NOMO-1 treated with dmso at 0.1 percent for 144 hours (cell line): ENCODE measurements around the gene RNF157.

ENCODE experiments used
- DNase-seq: peaks from one replicate; lab custom pipeline; 2025; ENCODE audit not compliant: unreplicated experiment; lab: John Stamatoyannopoulos, UW

RNF157 gene

DNA sequence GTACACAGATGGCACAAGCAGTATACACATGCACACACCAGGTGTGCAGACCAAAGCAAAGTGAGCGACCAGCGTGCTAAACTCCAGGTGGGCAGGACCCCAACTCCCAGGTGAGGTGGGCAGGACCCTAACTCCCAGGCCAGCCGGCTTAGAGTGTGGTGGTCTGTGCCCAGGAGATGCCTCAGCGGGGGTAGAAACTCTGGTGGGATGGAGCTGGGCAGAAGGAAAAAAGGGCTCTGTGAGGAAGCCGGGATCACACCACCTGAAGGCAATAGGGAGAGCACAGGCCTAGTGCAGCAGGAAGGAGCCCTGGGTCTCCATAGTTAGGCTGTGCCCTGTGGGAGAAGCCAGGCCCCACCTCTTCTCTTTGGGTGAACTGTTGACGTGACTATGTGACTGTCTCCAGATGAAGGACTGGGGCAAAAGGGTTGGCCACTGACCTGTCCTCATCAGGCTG is 97.7 kb downstream of the RNF157 start:
- no peak for DNase-seq

DNA sequence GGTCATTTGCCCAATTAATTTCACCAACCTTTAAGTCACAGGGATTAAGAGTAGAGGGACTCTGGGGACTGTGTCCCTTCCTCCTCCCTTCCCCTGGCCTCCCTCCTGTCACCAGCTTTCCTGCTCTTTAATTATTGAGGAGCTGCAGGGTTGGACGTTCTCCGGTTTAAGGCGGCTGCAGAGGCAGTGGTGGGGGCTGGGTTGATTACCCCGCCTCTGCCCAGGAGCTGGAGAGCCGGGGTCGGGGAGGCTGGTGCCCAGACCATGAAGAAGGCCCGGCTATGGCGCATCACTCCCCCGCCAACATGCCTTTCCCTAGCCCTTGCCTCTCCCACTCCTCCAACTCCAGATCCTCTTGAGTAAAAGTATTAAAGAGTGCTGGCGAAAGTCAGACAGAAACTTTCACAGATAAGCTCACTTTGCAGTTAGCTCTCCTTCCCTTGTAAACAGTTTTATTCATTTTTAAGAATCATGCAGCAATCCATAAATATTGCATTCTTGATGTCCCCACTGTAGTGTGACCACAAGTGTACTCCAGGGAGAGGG is 98.2 kb downstream of the RNF157 start:
- no peak for DNase-seq

DNA sequence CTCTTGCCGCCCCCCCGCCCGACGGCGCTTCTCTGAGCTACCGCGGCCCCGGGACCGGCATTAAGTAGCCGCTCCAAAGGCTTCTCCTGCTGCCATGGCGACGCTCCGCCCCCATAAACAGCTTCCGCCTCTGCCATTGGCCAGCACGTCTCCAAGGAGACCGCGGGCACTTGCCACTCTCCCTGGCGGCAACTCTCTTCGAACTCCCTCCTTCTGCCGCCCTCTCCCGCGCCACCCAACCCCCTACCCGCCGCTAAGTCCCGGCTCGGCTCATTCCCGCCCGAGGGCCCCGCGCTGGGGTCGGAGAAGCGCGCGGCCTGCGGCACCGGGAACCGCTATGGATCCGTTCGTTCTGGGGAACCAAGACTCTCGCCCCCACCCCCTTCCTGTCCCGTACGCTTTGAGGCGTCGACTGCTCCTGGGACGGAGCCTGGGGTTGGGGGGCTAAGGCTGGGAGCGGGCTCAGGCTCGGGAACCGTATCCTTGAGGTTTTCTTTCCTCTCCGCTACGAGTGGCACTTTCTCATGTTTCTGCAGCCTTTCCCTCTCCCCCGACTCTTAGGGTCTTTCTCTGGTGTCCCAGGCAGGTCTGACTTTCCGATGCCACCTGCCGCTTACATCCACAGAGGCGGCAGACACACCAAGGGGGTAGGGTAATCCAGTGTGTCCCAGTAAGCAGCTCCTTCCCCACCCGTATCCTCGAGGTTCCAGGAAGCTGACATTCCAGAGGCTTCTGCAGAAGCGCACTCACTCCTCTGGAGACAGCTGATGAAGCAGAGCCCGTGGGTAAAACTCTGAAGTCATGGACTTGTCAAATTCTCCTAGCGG is 98.9 kb downstream of the RNF157 start, which contains the start of gene FOXJ1:
TSS of gene FOXJ1 (minus strand) at position 34 of the 827 bp plus-strand sequence. CDS start 850 bp downstream, outside the sequence.
- DNase-seq, result peak; percentile 81

DNA sequence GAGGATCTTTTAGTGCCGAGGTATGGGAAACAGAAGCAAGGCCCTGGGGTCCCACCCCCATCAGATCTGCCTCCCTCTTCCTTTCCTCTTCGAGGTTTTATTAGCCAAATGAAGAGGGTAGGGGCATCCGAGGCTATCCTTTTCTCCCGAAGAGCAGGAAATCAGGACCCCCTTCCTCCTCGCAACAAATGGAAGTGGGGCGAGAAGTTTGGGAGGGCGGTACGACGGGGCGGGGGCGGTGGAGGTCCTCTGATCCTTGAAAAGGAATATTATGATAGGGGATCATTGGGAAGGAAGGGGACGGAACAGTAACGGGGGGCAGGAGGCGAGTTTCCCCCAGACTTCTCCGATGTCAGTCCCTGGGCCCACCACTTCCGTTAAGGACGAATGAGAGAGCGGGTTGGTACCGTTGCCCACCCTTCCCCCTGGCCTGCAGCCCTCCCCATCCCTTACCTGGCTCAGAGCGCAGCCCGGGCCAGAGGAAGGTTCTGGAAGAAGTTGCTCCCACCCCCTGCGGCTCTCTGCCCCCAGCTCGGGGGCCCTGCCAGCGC is 99.6 kb downstream of the RNF157 start:
- no peak for DNase-seq

DNA sequence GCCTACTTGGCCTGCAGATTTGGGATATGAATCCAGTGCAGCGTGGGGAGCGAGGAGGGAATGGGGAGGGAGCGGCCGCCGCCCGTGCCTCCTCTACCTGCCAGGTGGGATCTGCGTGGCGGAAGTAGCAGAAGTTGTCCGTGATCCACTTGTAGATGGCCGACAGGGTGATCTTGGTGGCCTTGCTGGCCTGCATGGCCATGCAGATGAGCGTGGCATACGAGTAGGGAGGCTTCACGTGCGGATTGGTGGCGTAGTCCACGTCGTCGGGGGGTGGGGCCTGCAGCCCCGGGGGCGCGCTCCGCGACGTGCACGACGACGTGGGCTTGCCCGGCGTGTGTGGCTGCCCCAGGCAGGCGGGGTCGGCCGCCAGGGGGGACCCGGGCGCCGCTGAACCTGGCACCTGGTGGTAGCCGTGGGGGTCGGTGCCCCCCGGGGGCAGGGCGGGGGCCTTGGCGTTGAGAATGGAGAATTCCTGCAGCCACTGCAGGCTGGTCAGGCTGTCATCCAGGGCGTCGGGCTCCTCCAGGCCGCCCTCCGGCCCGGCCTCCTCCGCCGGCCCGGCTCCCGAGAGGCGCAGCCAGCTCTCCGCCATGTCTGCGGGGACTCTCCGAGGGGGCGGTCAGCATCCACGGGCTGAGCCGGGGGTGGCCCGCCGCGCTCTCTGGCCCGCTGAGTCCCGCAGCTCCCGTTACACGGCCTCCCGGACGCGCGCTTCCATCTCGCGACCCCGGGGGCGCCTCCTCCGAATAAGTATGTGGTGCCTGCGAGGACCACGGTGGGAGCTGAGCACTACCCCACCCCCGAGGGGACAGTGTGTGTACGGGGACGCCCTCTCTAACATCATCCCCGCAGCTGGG is 100.3 kb downstream of the RNF157 start:
- no peak for DNase-seq

DNA sequence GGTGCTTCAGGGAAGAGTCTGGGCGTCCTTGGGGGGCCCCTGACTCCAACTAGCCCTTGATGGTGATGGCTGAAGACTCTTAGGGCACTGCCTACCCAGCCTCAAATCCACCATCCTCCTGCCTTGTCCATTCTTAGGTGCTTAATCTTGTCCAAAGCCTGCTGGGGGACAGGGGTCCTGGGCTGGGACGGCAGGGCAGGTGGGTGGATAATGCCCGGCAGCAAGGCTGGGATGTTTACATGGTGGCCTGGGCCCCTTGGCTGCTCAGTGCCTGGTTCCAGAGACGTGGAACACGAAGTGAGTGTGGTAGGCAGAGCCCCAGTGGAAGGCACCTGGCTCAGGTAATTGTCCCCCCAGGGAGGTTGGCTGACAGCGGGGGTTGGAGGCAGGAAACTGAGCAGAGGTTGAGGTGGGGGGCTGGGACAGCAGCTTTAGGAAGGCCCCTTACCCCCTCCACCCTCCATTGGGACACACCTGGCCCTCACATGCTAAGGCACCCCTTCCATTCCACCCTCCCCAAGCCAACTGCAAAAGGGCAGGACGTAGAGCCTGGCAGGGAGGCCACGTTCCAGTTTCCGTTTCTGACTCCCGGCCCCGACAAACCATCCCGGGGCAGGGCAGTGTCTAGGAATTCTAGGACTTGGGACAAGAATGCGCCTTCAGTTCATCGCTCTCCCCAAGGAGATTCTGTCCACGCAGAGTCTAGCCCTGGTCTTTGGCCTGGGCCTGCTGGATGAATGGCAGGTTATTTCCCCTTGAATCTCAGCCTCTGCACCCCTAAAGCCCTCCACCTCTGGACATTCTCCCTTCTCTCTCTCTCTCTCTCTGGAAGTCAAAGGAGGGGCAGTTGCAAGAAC is 101.2 kb downstream of the RNF157 start:
- DNase-seq, result no peak

DNA sequence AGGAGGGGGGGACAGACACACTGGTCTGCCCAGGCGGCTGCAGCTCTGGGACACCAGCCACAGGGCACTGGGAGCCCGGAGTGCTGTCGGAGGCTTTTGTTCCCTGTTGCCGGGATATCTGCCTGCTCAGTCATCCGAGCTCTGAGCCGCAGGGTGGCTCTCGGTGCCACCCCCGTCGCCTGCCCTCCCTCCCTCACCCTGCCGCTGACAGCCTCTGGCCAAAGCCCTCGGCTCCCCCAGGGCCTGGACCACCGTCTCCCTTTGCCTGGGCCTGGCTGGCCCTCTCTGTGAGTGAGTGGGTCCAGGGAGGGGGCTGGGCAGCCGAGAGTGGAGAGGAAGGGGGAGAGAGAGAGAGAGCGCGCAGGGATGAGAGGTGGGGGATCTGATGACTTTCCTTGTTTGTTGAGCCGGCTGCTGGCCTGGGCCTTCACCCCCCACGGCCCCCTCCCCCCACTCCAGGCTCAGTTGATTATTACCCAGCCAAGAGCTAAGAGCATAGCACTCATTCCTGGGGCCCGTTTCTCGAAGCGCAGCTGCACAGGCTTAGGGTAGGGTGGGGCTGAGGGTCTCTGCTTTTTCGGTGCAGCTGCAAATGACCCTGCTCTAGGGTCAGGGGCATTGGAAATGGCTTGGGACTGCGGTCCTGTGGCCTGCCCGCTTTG is 101.9 kb downstream of the RNF157 start:
- DNase-seq, result no peak

DNA sequence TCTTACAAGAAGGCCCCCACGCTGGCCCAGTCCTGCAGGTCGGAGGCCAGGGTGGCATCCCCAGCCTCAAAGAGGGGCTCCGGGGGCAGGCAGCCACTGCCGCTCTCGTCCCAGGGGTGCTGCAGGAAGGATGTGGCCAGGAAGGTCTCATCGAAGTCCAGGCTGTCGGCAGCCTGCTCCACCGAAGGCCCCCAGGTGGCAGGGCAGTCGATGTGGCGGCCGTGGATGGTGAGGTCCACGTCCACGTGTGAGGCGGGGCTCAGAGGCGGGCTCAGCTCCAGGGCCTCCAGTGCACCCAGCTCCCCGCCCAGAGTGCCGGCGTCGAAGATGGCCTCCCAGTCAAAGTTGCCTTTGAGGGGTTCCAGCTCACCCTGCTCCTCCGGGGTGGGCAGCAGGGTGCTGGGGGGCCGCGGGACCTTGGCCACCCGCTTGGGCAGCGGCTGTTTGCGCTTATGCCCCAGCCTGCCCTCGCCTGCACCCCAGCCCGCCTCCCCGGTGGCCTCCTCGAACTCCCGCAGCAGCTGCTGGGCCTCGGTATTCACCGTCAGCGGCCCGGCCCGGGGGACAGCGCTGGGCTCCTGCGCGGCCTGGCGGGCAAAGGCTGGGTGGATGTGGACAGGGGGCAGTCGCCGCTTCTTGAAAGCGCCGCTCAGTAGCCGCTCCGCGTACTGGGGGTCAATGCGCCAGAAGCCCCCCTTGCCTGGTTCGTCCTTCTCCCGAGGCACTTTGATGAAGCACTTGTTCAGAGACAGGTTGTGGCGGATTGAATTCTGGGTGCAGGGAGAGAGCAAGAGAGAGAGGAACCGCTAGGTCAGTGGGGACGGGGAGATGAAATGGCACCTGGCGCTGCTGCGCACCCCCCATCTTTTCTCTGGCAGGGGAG is 102.7 kb downstream of the RNF157 start:
- no peak for DNase-seq

DNA sequence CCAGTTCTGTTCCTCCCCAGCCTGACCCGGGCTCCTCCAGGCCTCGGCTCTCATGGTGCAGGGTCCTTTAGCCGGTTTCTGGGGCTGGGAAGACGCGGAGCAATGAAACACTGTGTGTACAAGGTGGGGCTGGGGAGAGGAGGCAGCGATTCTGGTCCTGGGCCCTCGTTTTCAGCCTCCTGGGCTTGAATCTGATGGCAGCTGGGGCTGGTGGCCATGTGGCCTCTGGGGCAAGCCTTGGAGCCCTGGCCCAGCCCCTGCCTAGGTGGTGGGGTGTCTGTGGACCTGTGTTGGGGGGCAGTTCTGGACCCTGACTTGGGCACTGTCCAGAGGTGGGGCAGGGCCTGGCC is 103.3 kb downstream of the RNF157 start:
- DNase-seq, result no peak

DNA sequence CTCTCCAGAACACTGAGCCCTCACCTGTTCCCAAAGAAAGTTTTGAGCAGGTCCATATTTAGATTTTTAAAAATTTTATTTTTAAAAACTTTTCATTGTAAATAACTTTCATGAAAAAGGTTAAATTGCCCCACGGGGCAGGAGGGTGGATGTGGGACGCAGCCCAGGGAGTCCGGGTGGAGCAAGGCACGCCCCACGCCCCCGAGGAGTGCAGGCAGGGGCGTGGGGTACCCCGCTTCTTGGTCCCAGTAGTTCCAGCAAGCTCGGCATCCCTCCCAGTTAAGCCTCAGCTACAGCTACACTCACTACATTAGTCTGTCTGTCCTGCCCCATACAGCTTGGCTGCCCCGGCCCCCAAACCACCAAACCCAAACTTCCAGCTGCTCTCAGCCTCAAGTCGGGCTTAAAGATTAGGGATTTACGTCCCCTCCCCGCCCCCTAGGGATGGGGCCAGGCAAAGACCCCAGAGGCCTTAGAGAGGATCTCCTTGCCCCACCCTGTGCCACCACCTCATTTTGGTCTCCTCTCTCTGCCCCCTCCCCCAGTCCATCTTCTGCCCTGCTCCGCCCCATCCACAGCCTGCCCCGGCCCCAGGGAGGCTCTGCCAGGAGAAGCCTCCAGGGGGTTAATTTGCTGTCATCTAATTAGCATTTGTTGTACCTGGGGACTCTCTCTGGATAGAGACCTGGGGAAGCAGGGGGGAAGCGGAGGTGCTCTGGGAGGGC is 103.9 kb downstream of the RNF157 start:
- DNase-seq, result no peak

DNA sequence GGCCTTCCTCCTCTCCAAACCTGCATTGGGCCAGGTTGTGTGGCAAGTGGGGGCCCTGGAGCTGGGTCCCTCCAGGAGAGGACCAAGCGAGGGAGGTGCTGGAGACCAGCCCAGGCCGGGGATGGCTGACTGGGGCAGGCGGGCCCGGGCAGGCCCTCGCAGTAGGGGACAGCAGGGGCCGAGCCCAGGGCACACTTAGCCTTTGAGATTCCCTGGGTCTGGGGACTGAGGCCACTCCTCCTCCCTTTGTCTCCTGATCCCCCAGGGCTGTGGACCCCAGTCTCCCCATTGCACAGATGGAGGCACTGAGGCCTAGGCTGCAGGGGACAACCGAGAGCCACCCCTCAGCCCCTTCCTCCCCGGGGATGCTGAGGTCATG is 104.5 kb downstream of the RNF157 start:
- DNase-seq, result no peak

DNA sequence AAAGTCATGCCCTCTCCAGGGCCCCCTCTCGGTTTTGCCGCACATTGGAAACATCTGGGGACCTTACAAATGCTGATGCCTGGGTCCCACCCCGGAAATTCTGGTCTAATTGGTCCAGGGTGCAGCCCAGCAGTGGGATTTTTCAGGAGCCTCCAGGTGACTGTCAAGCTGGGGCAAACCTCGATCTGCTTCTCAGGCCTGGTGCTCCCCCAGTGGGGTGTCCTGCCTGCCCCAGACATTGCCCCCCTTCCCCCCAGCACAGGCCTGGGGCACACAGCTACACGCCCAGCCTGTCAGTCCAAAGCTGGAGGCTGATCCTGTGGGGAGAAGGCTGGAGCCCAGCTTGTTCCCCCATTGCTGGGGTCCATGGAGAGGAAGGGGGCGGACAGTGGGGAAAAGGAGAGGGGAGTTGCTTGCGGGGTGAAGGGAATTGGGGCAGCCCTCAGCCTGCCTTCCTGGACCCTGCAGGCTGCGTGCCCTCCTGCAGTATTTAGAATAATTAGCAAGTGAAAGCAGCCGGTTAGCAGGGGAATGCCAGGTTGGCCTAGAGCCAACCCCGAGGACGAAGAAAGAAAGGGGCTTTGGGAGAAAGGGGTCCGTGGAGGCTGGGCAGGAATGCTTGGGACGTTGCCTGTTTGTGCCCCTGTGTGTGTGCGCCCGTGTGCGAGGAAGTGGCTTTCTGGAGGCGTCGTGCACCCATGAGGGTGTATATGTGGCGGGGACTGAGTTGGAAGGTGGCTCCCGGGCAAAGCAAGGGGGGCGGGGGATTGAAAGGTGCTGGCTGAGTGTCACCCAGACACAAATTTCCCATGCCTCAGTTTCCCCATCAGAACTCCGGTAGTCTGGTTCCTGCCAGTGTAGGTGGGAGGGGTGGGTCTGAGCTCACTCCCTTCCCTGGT is 105.1 kb downstream of the RNF157 start:
- DNase-seq, result no peak

DNA sequence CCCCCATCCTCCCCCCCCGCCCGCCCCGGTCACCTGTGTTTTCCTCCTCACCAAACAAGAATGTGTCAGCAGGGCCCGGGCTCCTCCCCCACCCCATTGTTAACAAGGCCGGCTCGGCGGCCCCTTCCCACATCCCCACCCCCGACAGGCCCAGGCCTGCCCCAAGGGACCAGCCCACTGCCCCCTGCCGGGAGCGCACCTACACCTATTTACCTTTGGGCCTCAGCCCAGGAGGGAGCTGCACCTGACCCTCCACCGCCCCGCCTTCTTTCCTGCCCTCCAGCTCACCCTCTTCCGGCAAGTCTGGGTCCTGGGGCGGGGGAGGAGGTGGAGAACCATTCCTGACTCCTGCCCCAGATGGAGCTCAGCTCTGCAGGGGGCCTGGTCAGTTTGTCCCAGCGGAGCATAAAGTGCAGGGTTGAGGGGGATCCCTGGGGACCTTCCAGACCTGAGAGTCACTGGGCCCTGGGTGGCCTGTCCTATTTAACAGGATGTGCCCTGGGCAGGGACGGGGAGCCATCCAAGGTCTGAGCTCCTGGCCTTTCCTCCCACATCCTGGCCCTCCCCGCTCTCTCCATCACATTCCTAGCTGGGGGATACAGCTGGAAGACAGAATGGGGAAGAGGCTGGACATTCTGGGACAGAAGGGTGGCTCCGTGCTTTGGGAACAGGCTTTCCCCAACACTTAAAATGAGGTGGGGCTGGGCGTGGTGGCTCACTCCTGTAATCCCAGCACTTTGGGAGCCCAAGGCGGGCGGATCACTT is 107.5 kb downstream of the RNF157 start:
- DNase-seq, result no peak

DNA sequence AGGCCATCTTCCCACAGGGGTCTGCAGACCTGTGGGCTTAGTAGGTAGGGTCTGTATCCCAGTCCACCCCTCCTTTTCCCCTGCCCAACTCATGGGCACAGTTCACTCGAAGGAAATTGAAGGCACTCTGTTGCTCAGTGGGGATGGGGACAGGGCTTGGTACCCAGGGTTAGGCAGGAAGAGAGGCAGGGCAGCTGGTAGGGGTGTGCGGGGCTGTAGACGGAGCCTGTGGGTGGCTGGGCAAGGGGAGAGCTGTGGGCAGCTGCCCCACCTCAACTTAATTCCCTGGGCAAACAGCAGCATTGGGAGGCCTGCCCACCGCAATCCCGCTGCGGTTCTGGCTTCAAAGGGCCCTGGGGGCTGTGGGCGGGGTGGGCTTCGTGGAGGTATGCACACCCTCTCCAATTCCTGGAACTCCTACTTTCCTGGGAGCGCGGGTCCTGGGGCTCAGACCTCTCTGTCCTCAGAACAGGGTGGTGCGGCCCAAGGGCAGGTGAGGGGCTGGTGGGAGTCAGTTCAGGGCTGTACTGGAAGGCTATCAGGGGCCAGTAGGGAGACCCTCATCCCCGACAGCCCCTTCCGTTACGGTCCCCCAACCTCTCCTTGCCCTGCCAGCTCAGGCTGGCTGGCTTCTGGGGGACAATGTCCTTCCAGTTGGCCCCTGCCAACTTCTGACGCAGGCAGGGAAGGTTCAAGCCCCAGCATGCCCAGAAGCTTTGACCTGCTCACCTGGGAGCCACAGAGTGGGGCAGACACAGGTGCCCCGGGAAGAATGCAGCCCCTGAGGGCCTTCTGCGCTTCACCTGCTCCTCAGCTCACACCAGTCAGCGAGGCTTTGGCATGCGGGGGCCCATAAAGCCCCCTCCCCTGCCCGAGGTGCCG is 108.4 kb downstream of the RNF157 start:
- DNase-seq, result no peak

DNA sequence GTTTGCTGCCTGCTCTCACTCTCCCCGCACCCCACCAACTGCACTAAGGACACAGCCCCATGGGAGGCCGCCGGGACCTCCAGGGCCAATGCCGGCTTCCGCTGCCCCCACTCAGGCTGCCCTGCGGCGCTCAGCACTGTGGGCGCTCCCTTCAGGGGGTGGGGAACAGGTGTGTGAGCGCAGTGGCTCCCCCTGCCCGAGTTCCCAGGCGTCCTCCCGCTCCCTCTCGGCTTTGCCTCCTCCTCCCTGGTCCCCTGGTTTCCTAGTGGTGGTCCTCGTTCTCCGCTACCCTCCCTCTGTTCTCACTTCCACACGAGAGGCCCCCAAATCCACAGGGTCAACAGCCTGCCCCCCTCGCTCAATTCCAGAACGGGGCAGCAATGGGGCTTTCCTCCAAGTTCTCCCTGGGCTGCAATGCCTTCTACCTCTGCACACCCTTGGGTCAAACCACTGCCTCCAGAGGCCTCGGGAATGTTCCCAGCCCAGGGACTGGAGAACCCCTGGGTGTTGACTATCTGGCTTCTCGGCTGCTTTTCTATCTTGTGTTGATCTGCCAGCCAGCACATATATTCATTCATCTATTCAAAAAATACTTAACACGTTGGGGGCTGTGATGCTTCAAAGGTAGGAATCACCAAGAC is 109.1 kb downstream of the RNF157 start:
- DNase-seq, result no peak
